ENCODE results near the gene RUBCN.
"Not testable (repeated sequence)": the region's sequence is repeated elsewhere in the genome, so short reads cannot be mapped to it uniquely, and the experiment has no call there.

The RUBCN gene

GRCh38 chr3:197720694-197721093, 16.0 kb downstream of the RUBCN start:
- DNase-seq = no peak
- TF ChIP-seq POLR2A (IDR thresholded peaks at IDR 0.05; ENCODE audit: low read length) (no peak), GATA1 (IDR thresholded peaks at IDR 0.05; ENCODE audit: low read depth, low read length) (no peak)

- no peak for DNase-seq
- TF ChIP-seq POLR2A (IDR thresholded peaks at IDR 0.05; ENCODE audit: low read length) (no peak), GATA1 (IDR thresholded peaks at IDR 0.05; ENCODE audit: low read depth, low read length) (no peak)
These were observed 17.8 kb downstream of the RUBCN start for GRCh38 chr3:197718891-197719290.

GRCh38 chr3:197714251-197714650, 22.5 kb downstream of the RUBCN start:
- DNase-seq = no peak
- TF ChIP-seq POLR2A (IDR thresholded peaks at IDR 0.05; ENCODE audit: low read length) (no peak), GATA1 (IDR thresholded peaks at IDR 0.05; ENCODE audit: low read depth, low read length) (no peak)

- TF ChIP-seq POLR2A (IDR thresholded peaks at IDR 0.05; ENCODE audit: low read length) = no peak
- no peak for TF ChIP-seq GATA1 (IDR thresholded peaks at IDR 0.05; ENCODE audit: low read depth, low read length)
- DNase-seq = no peak
These were observed 23.3 kb downstream of the RUBCN start for GRCh38 chr3:197713477-197713822.

GRCh38 chr3:197711973-197712707, 24.6 kb downstream of the RUBCN start:
- no peak for TF ChIP-seq GATA1 (IDR thresholded peaks at IDR 0.05; ENCODE audit: low read depth, low read length)
- no peak for TF ChIP-seq POLR2A (IDR thresholded peaks at IDR 0.05; ENCODE audit: low read length)
- peak; percentile 35 to 86 for DNase-seq

- not testable (repeated sequence) for DNase-seq
These were observed 25.7 kb downstream of the RUBCN start for GRCh38 chr3:197710965-197711364.

- TF ChIP-seq POLR2A (IDR thresholded peaks at IDR 0.05; ENCODE audit: low read length) (no peak), GATA1 (IDR thresholded peaks at IDR 0.05; ENCODE audit: low read depth, low read length) (no peak)
- no peak for DNase-seq
These were observed 27.6 kb downstream of the RUBCN start for GRCh38 chr3:197709135-197709534.

GRCh38 chr3:197706658-197707057, 30.0 kb downstream of the RUBCN start:
- no peak for TF ChIP-seq POLR2A (IDR thresholded peaks at IDR 0.05; ENCODE audit: low read length)
- no peak for DNase-seq

- TF ChIP-seq POLR2A (IDR thresholded peaks at IDR 0.05; ENCODE audit: low read length) = no peak
- no peak for TF ChIP-seq GATA1 (IDR thresholded peaks at IDR 0.05; ENCODE audit: low read depth, low read length)
- DNase-seq = no peak
These were observed 34.9 kb downstream of the RUBCN start for GRCh38 chr3:197701841-197702240.

GRCh38 chr3:197700095-197700494, 36.6 kb downstream of the RUBCN start:
- no peak for DNase-seq
- TF ChIP-seq GATA1 (IDR thresholded peaks at IDR 0.05; ENCODE audit: low read depth, low read length) (no peak), POLR2A (IDR thresholded peaks at IDR 0.05; ENCODE audit: low read length) (no peak)

GRCh38 chr3:197697355-197697754, 39.3 kb downstream of the RUBCN start:
- DNase-seq = no peak
- TF ChIP-seq GATA1 (IDR thresholded peaks at IDR 0.05; ENCODE audit: low read depth, low read length) (no peak), POLR2A (IDR thresholded peaks at IDR 0.05; ENCODE audit: low read length) (no peak)

GRCh38 chr3:197694251-197694650, 42.5 kb downstream of the RUBCN start:
- TF ChIP-seq POLR2A (IDR thresholded peaks at IDR 0.05; ENCODE audit: low read length) = no peak
- no peak for TF ChIP-seq GATA1 (IDR thresholded peaks at IDR 0.05; ENCODE audit: low read depth, low read length)
- no peak for DNase-seq

GRCh38 chr3:197692641-197693040, 44.1 kb downstream of the RUBCN start:
- TF ChIP-seq POLR2A (IDR thresholded peaks at IDR 0.05; ENCODE audit: low read length) (no peak), GATA1 (IDR thresholded peaks at IDR 0.05; ENCODE audit: low read depth, low read length) (no peak)
- no peak for DNase-seq

- no peak for DNase-seq
- TF ChIP-seq POLR2A (IDR thresholded peaks at IDR 0.05; ENCODE audit: low read length) = no peak
These were observed 46.0 kb downstream of the RUBCN start for GRCh38 chr3:197690754-197691153.

- no peak for TF ChIP-seq POLR2A (IDR thresholded peaks at IDR 0.05; ENCODE audit: low read length)
- no peak for TF ChIP-seq GATA1 (IDR thresholded peaks at IDR 0.05; ENCODE audit: low read depth, low read length)
- no peak for DNase-seq
These were observed 49.1 kb downstream of the RUBCN start for GRCh38 chr3:197687570-197687969.

GRCh38 chr3:197686899-197687298, 49.8 kb downstream of the RUBCN start:
- DNase-seq = no peak

More at GRCh38 chr3:197686899-197687298, 49.8 kb downstream of the RUBCN start:
- no peak for TF ChIP-seq GATA1 (IDR thresholded peaks at IDR 0.05; ENCODE audit: low read depth, low read length)
- no peak for TF ChIP-seq POLR2A (IDR thresholded peaks at IDR 0.05; ENCODE audit: low read length)
